Adrenal gland (tissue), 5 donors: ENCODE results near the gene RTKN2.

Experiments
- CTCF ChIP-seq, 6 experiments: fragments of 450-650 bp in 4 of 6; fragments of 200-600 bp in 2 of 6; sonication (generic) in 1 of 6; IDR thresholded peaks; 1 replicate in 5 of 6; 2 replicates in 1 of 6; pipeline versions ENCODE4 v1.5.1 to v1.8.0; 2016 to 2021; ENCODE audit warnings: antibody characterized with exemption in 6 of 6, mild to moderate bottlenecking in 2 of 6, moderate library complexity in 1 of 6
- POLR2A ChIP-seq, 2 donors: fragments of 450-650 bp; IDR thresholded peaks; one replicate each; pipeline ENCODE4 v1.6.1; 2017; ENCODE audit warnings: antibody characterized with exemption in 2 of 2, mild to moderate bottlenecking in 2 of 2, moderate library complexity in 1 of 2
- donor health status: DM: no; HTN: no; CAD: no.

GRCh38 chr10:62284221-62284620 lies 15.6 kb upstream of the RTKN2 start:
- TF ChIP-seq CTCF (IDR thresholded peaks at IDR 0.05) (no peak), POLR2A (IDR thresholded peaks at IDR 0.05) (no peak)
